HG03175 (cell line): Measurements from ENCODE around the gene ZFYVE27.

Experiments used
- ATAC-seq: cut with Tn5 transposase; IDR thresholded peaks from one replicate; pipeline ENCODE4 v1.9.1; 2021; ENCODE audit warnings: mild to moderate bottlenecking, moderate library complexity; ENCODE audit not compliant: unreplicated experiment

The ZFYVE27 gene

GRCh38 chr10:97714401-97715258, 22.3 kb upstream of the ZFYVE27 start:
- ATAC-seq: peak; percentile 36

DNA sequence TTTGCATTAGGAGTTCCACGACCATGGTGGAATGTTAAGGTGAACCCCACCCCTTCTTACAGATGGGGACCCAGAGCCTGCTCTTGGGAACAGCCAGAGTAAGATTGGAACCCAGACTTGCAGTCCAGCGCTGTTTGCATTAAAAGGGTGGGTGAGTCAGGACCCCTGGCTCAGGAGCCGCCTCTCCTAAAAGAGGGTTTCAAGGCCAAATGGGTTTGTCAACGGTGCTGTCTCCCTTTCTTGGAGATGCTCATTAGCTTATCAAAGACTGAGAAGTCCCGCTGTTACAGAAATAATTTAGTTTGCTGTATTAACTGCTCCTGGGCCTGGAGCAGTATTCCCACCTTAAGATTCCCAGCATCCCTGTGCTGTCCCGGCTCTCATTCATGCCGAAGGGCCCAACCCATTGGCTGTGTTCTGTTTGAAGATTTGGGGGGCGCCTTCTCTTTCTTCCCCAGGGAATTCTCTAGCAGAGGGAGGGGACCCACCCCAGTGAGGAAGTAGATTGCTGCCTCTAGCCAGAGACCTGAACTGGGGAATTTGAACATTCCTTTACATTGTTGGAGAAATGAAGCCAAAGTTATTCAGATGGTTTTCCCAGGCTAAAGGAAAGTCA, 21.6 kb upstream of the ZFYVE27 start:
- ATAC-seq: no peak

- ATAC-seq: no peak
These were observed 19.3 kb upstream of the ZFYVE27 start for GRCh38 chr10:97717627-97718026.

DNA sequence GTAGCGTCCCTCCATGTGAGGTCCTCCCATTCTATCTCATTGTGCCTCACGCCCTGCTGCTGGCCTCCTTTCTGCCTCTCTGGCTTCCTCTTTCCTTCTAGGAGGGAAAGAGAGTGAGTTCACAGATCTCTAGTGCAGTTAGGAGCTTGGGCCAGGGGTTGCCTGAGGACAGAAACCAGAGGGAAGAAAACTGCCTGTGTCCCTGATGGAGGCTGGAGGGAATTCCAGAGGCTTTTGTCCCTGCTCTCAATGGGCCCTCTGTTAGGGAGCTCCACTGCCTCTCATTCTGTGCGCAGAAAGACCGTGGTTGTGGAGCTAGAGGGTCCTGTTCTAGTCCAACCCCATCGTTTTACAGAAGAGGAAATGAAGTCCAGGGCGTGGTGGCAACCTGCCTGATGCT, 18.8 kb upstream of the ZFYVE27 start:
- ATAC-seq: no peak

- no peak for ATAC-seq
These were observed 18.2 kb upstream of the ZFYVE27 start for GRCh38 chr10:97718659-97719142.

DNA sequence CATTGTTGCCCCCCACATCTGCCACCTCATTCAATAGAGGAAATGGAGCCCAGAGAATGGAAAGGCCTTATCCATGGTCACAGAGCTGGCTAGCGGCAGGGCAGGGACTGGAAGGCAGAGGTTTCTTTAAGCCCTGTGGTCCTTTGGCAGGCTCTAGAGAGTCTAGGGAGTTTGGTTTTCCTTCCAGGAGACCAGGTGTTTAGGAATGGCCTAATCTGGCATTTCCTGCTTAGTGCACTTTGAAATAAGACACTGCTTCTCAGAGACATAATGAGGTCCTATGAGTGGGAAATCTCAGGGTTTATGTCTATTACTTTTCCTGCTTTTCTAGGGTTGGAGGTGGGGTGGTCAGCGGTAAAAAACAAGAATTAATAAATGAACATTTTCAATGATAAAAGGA, 17.3 kb upstream of the ZFYVE27 start:
- ATAC-seq: no peak

GRCh38 chr10:97721871-97722780, 14.8 kb upstream of the ZFYVE27 start:
- no peak for ATAC-seq

DNA sequence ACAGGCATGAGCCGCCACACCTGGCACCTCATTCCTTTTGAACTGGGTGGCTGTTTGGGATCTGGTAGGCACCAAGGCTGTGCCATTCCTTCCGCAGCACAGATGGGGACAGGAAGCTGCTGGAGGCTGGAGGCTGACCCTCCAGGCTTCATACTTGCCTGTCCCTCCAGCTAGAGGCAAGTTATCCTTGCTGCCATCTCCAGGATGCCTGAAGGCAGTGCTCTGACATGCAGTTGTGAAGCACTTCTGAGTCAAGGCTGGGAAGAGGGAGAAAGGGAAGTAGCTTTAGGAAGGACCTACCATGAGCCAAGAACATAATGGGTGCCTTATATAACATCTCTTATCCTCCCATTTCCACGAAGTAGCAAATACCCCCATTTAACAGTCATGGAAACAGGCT, 13.9 kb upstream of the ZFYVE27 start:
- no peak for ATAC-seq

- ATAC-seq: no peak
These were observed 12.5 kb upstream of the ZFYVE27 start for GRCh38 chr10:97724341-97724941.

- no peak for ATAC-seq
These were observed 10.2 kb upstream of the ZFYVE27 start for GRCh38 chr10:97726636-97727178.

DNA sequence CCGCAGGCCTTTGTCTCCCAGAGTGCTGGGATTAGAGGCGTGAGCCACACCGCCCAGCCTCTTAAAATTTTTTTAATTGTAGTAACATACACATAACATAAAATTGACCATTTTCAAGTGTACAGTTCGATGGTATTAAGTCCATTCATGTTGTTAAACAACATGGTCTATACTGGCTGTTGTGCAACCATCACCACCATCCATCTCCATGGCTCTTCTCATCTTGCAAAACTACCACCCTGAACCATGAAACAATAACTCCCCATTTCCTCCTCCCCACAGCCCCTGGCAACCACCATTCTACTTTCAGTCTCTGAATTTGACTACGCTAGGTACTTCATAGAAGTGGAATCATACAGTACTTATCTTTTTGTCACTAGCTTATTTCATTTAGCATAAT, 7.9 kb upstream of the ZFYVE27 start:
- no peak for ATAC-seq

- ATAC-seq: no peak
These were observed 5.4 kb upstream of the ZFYVE27 start for GRCh38 chr10:97731346-97732051.

DNA sequence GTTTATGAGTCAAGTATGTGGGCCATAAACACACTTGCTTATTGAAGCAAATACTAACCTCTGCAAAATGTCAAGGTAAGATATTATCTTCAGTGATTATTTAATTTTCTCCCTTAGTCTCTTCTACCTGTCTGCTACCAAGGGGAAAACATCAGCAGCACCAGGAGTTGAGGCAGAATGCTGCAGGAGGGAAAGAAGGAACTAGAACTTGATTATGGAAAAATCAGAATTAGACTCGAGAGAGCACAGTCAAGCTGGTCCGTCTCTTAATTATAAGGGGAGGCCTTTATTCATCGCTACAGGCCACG, 4.9 kb upstream of the ZFYVE27 start:
- no peak for ATAC-seq

DNA sequence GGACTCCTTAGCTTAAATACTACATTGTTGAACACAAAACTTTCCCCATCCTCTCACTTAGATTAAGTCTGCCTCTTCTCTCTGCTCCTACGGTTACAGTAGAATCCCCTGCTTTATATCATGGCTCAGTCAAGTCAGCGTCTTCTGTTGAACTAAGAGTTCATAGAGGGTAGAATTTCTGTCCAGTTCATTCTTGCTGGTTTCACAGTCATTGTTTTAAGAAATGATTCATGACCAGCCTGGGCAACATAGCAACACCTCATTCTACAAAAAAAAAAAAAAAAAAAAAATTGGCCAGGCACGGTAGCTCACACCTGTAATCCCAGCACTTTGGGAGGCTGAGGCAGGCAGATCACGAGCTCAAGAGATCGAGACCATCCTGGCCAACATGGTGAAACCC, 3.7 kb upstream of the ZFYVE27 start:
- no peak for ATAC-seq

DNA sequence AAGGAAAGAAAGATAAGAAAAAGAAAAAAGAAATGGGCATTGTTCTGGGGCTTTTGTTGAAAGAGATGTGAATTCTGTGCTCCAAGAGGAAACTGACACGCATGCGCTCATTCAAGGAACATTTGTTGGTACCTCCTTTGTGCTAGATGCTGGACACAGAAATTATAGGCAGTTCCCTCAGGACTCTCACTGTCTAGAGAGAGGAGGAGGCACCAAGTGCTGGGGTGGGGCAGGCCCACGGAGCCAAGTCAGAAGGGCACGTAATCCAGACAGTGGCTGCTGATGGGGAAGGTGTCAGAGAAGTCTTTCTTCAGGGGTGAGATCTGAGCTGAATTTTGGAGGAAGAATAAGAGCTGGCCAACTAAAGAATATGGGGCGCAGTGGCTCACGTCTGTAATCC, 2.9 kb upstream of the ZFYVE27 start:
- ATAC-seq: no peak

GRCh38 chr10:97736403-97736901, 476 bp upstream of the ZFYVE27 start:
- peak; percentile 25 for ATAC-seq

DNA sequence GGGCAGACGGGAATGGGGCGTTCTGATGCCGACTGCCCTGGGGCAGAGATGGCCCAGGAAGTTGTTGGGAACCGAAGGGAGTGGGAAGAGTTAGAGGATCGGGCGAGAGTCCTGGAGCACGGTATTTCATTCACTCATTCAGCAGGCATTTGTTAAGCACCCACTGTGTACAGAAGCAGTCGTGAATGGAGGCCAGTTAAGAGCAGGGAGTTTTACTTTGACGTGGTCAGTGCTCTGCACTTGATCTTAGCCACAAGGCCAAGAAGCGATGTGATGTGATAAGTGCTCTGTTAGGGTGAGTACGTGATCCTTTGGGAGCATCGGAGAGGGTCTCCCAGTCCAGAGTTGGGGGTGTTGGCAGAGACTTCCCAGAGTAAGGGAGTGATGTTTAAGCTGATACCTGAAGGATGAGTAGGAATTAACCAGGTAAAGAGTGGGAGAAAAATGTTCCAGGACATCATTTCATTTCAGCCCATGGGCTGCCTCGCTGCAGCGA, 890 bp downstream of the ZFYVE27 start:
- ATAC-seq: peak; percentile 11

- no peak for ATAC-seq
These were observed 1.7 kb downstream of the ZFYVE27 start for GRCh38 chr10:97738616-97739015.

DNA sequence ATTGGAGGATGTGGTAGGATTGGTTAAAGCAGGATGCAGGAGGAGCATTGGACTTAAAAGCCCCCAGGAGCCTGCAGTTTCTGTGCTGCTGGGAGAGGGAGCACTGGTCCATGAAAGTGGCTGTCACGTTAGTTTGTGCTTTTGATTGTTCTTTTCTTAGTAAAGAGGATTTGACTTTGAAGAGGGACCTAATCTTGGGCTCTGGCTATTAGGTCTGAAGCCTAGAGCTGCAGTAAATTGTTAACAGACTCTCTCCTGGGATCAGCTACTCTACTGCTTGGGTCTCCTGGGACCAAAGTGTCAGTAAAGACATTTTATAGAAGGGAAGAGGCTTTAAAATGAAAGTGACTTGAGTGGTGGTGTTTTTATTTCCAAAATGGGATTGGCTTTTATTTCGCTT, 3.7 kb downstream of the ZFYVE27 start:
- no peak for ATAC-seq
